ENCODE results near the gene RPAP2.
"Not testable (repeated sequence)": the region's sequence is repeated elsewhere in the genome, so short reads cannot be mapped to it uniquely, and the experiment has no call there.

Gene RPAP2

GRCh38 chr1:92277105-92277723 lies 21.6 kb upstream of the RPAP2 start:
- H3K4me3 ChIP-seq (ENCODE audit: low read depth, low read length) = no peak overlapping the region
- no peak for DNase-seq (ENCODE audit: low read depth)
- TF ChIP-seq CTCF (IDR thresholded peaks at IDR 0.05; ENCODE audit: low read depth, low read length, missing control alignments) = no peak

GRCh38 chr1:92279781-92280180 lies 19.1 kb upstream of the RPAP2 start:
- not testable (repeated sequence) for DNase-seq (ENCODE audit: low read depth)

GRCh38 chr1:92281411-92281810 lies 17.4 kb upstream of the RPAP2 start:
- not testable (repeated sequence) for H3K4me3 ChIP-seq (ENCODE audit: low read depth, low read length); DNase-seq (ENCODE audit: low read depth)

More at GRCh38 chr1:92279781-92280180, 19.1 kb upstream of the RPAP2 start:
- not testable (repeated sequence) for H3K4me3 ChIP-seq (ENCODE audit: low read depth, low read length)

GRCh38 chr1:92291372-92291999 lies 7.4 kb upstream of the RPAP2 start:
- peak; percentile 43 for TF ChIP-seq CTCF (IDR thresholded peaks at IDR 0.05; ENCODE audit: low read depth, low read length, missing control alignments)
- DNase-seq (ENCODE audit: low read depth) = no peak
- no peak overlapping the region for H3K4me3 ChIP-seq (ENCODE audit: low read depth, low read length)

GRCh38 chr1:92298213-92298572 lies 666 bp upstream of the RPAP2 start:
- peak overlapping the region; percentile 72 for H3K4me3 ChIP-seq (ENCODE audit: low read depth, low read length)
- DNase-seq (ENCODE audit: low read depth) = no peak
- no peak for TF ChIP-seq CTCF (IDR thresholded peaks at IDR 0.05; ENCODE audit: low read depth, low read length, missing control alignments)

- TF ChIP-seq CTCF (IDR thresholded peaks at IDR 0.05; ENCODE audit: low read depth, low read length, missing control alignments) = no peak
- DNase-seq (ENCODE audit: low read depth) = no peak
- peak overlapping the region; percentile 72 for H3K4me3 ChIP-seq (ENCODE audit: low read depth, low read length)
These were observed 755 bp downstream of the RPAP2 start for GRCh38 chr1:92299477-92300150.

- TF ChIP-seq CTCF (IDR thresholded peaks at IDR 0.05; ENCODE audit: low read depth, low read length, missing control alignments) = no peak
- DNase-seq (ENCODE audit: low read depth) = no peak
- no peak overlapping the region for H3K4me3 ChIP-seq (ENCODE audit: low read depth, low read length)
These were observed 2.2 kb downstream of the RPAP2 start for GRCh38 chr1:92301021-92301420.

- no peak overlapping the region for H3K4me3 ChIP-seq (ENCODE audit: low read depth, low read length)
- no peak for DNase-seq (ENCODE audit: low read depth)
- TF ChIP-seq CTCF (IDR thresholded peaks at IDR 0.05; ENCODE audit: low read depth, low read length, missing control alignments) = no peak
These were observed 7.2 kb downstream of the RPAP2 start for GRCh38 chr1:92306020-92306419.
